Neural progenitor cell (in vitro differentiated cells): ENCODE results near the gene PARVA. TPM values are rescaled to one million over a fixed set of nuclear protein-coding genes. Genes with fewer than 3 reads are reported as not detected.

ENCODE experiments used
- DNase-seq: peaks from one replicate; pipeline ENCODE4 v3.0.0-alpha.2; 2016; ENCODE audit warnings: low spot score
- H2AFZ ChIP-seq: fragments of 200-600 bp; sonication (generic); replicated peaks from 2 replicates; pipeline ENCODE4 v1.6.1; 2016; ENCODE audit warnings: antibody characterized with exemption
- H3F3A ChIP-seq: fragments of 200-600 bp; sonication (generic); 2 replicates; pipeline ENCODE4 v1.6.1; 2016; ENCODE audit warnings: antibody characterized with exemption, low read depth
- H3K27ac ChIP-seq: fragments of 200-600 bp; sonication (generic); 2 replicates; pipeline ENCODE4 v1.5.1; 2016; ENCODE audit warnings: mild to moderate bottlenecking
- H3K27me3 ChIP-seq: fragments of 200-600 bp; sonication (generic); 2 replicates; pipeline ENCODE4 v1.6.1; 2016; ENCODE audit warnings: mild to moderate bottlenecking, moderate library complexity
- H3K36me3 ChIP-seq: fragments of 200-600 bp; sonication (generic); 2 replicates; pipeline ENCODE4 v1.5.1; 2016
- H3K4me1 ChIP-seq: fragments of 200-600 bp; sonication (generic); 2 replicates; pipeline ENCODE4 v1.6.1; 2016; ENCODE audit warnings: mixed run types
- H3K4me2 ChIP-seq: fragments of 200-600 bp; sonication (generic); 2 replicates; pipeline ENCODE4 v1.6.1; 2016
- H3K4me3 ChIP-seq: fragments of 200-600 bp; sonication (generic); 2 replicates; pipeline ENCODE4 v1.5.1; 2016
- H3K79me2 ChIP-seq: fragments of 200-600 bp; sonication (generic); 2 replicates; pipeline ENCODE4 v1.6.1; 2016; ENCODE audit warnings: low read depth
- H3K9ac ChIP-seq: fragments of 200-600 bp; sonication (generic); 2 replicates; pipeline ENCODE4 v1.6.1; 2016
- H3K9me3 ChIP-seq: fragments of 200-600 bp; sonication (generic); 2 replicates; pipeline ENCODE4 v1.5.1; 2016; ENCODE audit warnings: low read depth
- H4K20me1 ChIP-seq: fragments of 200-600 bp; sonication (generic); 2 replicates; pipeline ENCODE4 v1.6.1; 2016; ENCODE audit warnings: low read depth
- H3K27ac Mint-ChIP-seq: 3 replicates; pipeline ENCODE4 v1.8.0; 2021; ENCODE audit warnings: mixed read lengths
- H3K27me3 Mint-ChIP-seq: 2 replicates; pipeline ENCODE4 v1.8.0; 2022; ENCODE audit warnings: low read depth, mild to moderate bottlenecking, inconsistent platforms, moderate library complexity, mixed read lengths; ENCODE audit not compliant: insufficient read depth
- H3K36me3 Mint-ChIP-seq: 3 replicates; pipeline ENCODE4 v1.8.0; 2021; ENCODE audit warnings: mixed read lengths
- H3K4me1 Mint-ChIP-seq: 3 replicates; pipeline ENCODE4 v1.8.0; 2021; ENCODE audit warnings: mixed read lengths
- H3K4me3 Mint-ChIP-seq: 3 replicates; pipeline ENCODE4 v1.8.0; 2021; ENCODE audit warnings: mild to moderate bottlenecking, moderate library complexity, mixed read lengths
- H3K9me3 Mint-ChIP-seq: 3 replicates; pipeline ENCODE4 v1.8.0; 2020; ENCODE audit warnings: mixed read lengths
- EZH2 ChIP-seq: fragments of 200-600 bp; sonication (generic); IDR thresholded peaks from 2 replicates; pipeline ENCODE4 v1.6.1; 2017; ENCODE audit warnings: antibody characterized with exemption, mild to moderate bottlenecking, moderate library complexity
- EZH2phosphoT487 ChIP-seq: fragments of 200-600 bp; sonication (generic); IDR thresholded peaks from 2 replicates; pipeline ENCODE4 v1.6.1; 2017; ENCODE audit warnings: antibody characterized with exemption
- total RNA-seq: library from RNA; depleted of rRNA; stranded (reverse); fragments of >200 nt; gene quantifications from 2 replicates; pipeline ENCODE4 v1.2.3, GENCODE V29; 2015; ENCODE audit warnings: low replicate concordance
- TF ChIP-seq, protein P1 (sequence below): fragments of 200-600 bp; sonication (generic); IDR thresholded peaks from 2 replicates; pipeline ENCODE4 v1.5.1; 2017; ENCODE audit warnings: antibody characterized with exemption, mild to moderate bottlenecking

The PARVA gene
- total RNA-seq, 1 donor from 2014 or later: 15.3 TPM

DNA sequence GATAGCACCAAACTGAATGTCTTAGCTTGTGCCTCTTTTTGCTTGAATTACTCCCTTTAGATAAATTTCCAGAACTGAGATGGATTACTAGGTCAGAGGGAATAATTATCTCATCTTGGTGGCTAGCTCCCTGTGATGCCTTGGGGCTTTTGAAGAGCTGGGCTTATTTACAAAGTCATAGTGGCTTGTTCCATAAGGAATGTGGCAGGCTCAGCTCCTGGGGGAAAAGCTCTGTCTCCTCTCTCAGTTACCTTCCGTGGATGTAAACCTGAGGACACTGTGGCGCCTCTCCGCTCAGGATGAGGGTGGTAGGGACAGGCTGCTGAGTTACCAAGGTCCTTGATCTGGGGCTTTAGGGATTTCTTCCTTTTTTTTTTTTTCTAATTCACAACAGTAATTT, 121.7 kb downstream of the PARVA start:
- TF ChIP-seq, protein P1, sequence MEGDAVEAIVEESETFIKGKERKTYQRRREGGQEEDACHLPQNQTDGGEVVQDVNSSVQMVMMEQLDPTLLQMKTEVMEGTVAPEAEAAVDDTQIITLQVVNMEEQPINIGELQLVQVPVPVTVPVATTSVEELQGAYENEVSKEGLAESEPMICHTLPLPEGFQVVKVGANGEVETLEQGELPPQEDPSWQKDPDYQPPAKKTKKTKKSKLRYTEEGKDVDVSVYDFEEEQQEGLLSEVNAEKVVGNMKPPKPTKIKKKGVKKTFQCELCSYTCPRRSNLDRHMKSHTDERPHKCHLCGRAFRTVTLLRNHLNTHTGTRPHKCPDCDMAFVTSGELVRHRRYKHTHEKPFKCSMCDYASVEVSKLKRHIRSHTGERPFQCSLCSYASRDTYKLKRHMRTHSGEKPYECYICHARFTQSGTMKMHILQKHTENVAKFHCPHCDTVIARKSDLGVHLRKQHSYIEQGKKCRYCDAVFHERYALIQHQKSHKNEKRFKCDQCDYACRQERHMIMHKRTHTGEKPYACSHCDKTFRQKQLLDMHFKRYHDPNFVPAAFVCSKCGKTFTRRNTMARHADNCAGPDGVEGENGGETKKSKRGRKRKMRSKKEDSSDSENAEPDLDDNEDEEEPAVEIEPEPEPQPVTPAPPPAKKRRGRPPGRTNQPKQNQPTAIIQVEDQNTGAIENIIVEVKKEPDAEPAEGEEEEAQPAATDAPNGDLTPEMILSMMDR: no peak
- TF ChIP-seq EZH2 (no peak), EZH2phosphoT487 (no peak)
- no peak overlapping the region for H2AFZ ChIP-seq

GRCh38 chr11:12502046-12502445, 124.7 kb downstream of the PARVA start:
- H2AFZ ChIP-seq: no peak overlapping the region
- no peaks in the 10 kb centered on the region for H3K9me3 ChIP-seq
- no peaks in the 10 kb centered on the region for H3K36me3 ChIP-seq
- H3K27ac ChIP-seq: no peak overlapping the region
- no peak for DNase-seq
- Mint-ChIP-seq H3K36me3 (peaks cover 8% of the 10 kb centered on the region), H3K9me3 (no peaks in the 10 kb centered on the region), H3K4me3 (no peak overlapping the region), H3K27ac (no peak overlapping the region), H3K27me3 (no peaks in the 10 kb centered on the region), H3K4me1 (peaks cover 25% of the 10 kb centered on the region)
- H3K4me2 ChIP-seq: no peak overlapping the region
- H3K79me2 ChIP-seq: no peaks in the 10 kb centered on the region
- H3F3A ChIP-seq: no peaks in the 10 kb centered on the region
- no peak overlapping the region for H3K9ac ChIP-seq
- TF ChIP-seq EZH2: no peak
- TF ChIP-seq EZH2phosphoT487: no peak
- TF ChIP-seq, protein P1: no peak
- H3K4me3 ChIP-seq: no peak overlapping the region
- peaks cover 5% of the 10 kb centered on the region for H3K4me1 ChIP-seq
- H3K27me3 ChIP-seq: no peaks in the 10 kb centered on the region
- H4K20me1 ChIP-seq: no peaks in the 10 kb centered on the region

More for the DNA sequence above, 121.7 kb downstream of the PARVA start:
- no peak overlapping the region for H3K9ac ChIP-seq
- no peaks in the 10 kb centered on the region for H3K9me3 ChIP-seq
- H3K27me3 Mint-ChIP-seq: no peaks in the 10 kb centered on the region
- no peak overlapping the region for H3K4me2 ChIP-seq
- H3K4me3 Mint-ChIP-seq: no peak overlapping the region
- no peaks in the 10 kb centered on the region for H3F3A ChIP-seq
- H3K4me1 Mint-ChIP-seq: peaks cover 33% of the 10 kb centered on the region
- no peaks in the 10 kb centered on the region for H3K9me3 Mint-ChIP-seq
- H3K36me3 ChIP-seq: no peaks in the 10 kb centered on the region
- H4K20me1 ChIP-seq: no peaks in the 10 kb centered on the region
- DNase-seq: no peak
- no peaks in the 10 kb centered on the region for H3K79me2 ChIP-seq
- peaks cover 17% of the 10 kb centered on the region for H3K36me3 Mint-ChIP-seq
- H3K4me1 ChIP-seq: peaks cover 15% of the 10 kb centered on the region
- H3K27me3 ChIP-seq: no peaks in the 10 kb centered on the region
- no peak overlapping the region for H3K27ac ChIP-seq
- no peak overlapping the region for H3K4me3 ChIP-seq
- H3K27ac Mint-ChIP-seq: no peak overlapping the region

DNA sequence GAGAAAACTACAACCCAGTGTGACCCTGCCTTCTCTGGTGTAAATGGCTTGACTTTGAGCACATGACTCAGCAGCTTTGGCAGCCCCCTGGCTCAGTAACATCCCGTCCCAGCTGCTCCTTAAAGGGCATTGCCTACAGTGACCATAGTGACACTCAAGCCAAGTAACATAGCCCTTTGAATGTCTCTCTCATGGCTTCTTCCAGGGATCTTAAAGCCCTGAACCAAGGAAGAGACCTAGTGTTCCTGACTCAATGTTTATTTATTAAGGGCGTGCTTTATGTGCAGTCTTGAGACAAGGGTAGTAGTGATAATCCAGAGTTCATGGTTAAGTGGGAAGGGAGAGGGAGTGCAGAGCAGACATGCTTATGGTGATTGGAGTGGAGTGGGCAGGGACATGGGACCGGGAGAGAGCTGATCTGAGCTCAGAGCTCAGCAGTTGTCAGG, 125.7 kb downstream of the PARVA start:
- Histone ChIP-seq H2AFZ (no peak overlapping the region), H3K27ac (no peak overlapping the region), H3K9me3 (no peaks in the 10 kb centered on the region), H3K79me2 (no peaks in the 10 kb centered on the region), H3K9ac (no peak overlapping the region), H3K27me3 (no peaks in the 10 kb centered on the region), H3K4me3 (no peak overlapping the region), H3K36me3 (no peaks in the 10 kb centered on the region), H3K4me2 (no peak overlapping the region), H3K4me1 (peaks cover 7% of the 10 kb centered on the region), H3F3A (no peaks in the 10 kb centered on the region), H4K20me1 (no peaks in the 10 kb centered on the region)
- TF ChIP-seq, protein P1: no peak
- TF ChIP-seq EZH2phosphoT487: no peak
- TF ChIP-seq EZH2: no peak
- Mint-ChIP-seq H3K4me1 (peaks cover 19% of the 10 kb centered on the region), H3K36me3 (peaks cover 3% of the 10 kb centered on the region), H3K27ac (peak overlapping the region; percentile 22), H3K9me3 (no peaks in the 10 kb centered on the region), H3K4me3 (no peak overlapping the region), H3K27me3 (no peaks in the 10 kb centered on the region)
- no peak for DNase-seq
